ENCODE measurements around the gene RAB20. TPM values are rescaled to one million over a fixed set of nuclear protein-coding genes. Genes with fewer than 3 reads are reported as not detected.

The RAB20 gene
- total RNA-seq, 1 donor from 2014 or later = 0.77 TPM

- Mint-ChIP-seq H3K27me3 (ENCODE audit: low read depth) (peaks cover 27% of the 10 kb centered on the region), H3K36me3 (ENCODE audit: low read depth) (no peaks in the 10 kb centered on the region), H3K9me3 (no peaks in the 10 kb centered on the region), H3K4me1 (peaks cover 22% of the 10 kb centered on the region), H3K27ac (ENCODE audit: unreplicated experiment) (no peak overlapping the region), H3K4me3 (no peak overlapping the region)
- TF ChIP-seq CTCF (conservative IDR thresholded peaks at IDR 0.05) = no peak
- no peak for DNase-seq (ENCODE audit: low read depth, low spot score)
These were observed 35.9 kb downstream of the RAB20 start for GRCh38 chr13:110525328-110526319.

GRCh38 chr13:110524541-110525257, 36.8 kb downstream of the RAB20 start:
- TF ChIP-seq CTCF (conservative IDR thresholded peaks at IDR 0.05) = no peak
- Mint-ChIP-seq H3K4me1 (peaks cover 20% of the 10 kb centered on the region), H3K9me3 (no peaks in the 10 kb centered on the region), H3K27me3 (ENCODE audit: low read depth) (peaks cover 27% of the 10 kb centered on the region), H3K4me3 (no peak overlapping the region), H3K27ac (ENCODE audit: unreplicated experiment) (peak overlapping the region; percentile 27), H3K36me3 (ENCODE audit: low read depth) (no peaks in the 10 kb centered on the region)
- DNase-seq (ENCODE audit: low read depth, low spot score) = no peak

GRCh38 chr13:110523838-110524540, 37.5 kb downstream of the RAB20 start:
- H3K36me3 Mint-ChIP-seq (ENCODE audit: low read depth) = no peaks in the 10 kb centered on the region
- peaks cover 27% of the 10 kb centered on the region for H3K27me3 Mint-ChIP-seq (ENCODE audit: low read depth)
- H3K4me3 Mint-ChIP-seq = no peak overlapping the region
- no peak for TF ChIP-seq CTCF (conservative IDR thresholded peaks at IDR 0.05)
- no peaks in the 10 kb centered on the region for H3K9me3 Mint-ChIP-seq
- DNase-seq (ENCODE audit: low read depth, low spot score) = no peak
- peak overlapping the region; percentile 50 for H3K27ac Mint-ChIP-seq (ENCODE audit: unreplicated experiment)
- peaks cover 13% of the 10 kb centered on the region for H3K4me1 Mint-ChIP-seq

GRCh38 chr13:110523180-110523579, 38.3 kb downstream of the RAB20 start:
- no peak overlapping the region for H3K27ac Mint-ChIP-seq (ENCODE audit: unreplicated experiment)

More at GRCh38 chr13:110523180-110523579, 38.3 kb downstream of the RAB20 start:
- peaks cover 5% of the 10 kb centered on the region for H3K4me1 Mint-ChIP-seq
- no peaks in the 10 kb centered on the region for H3K36me3 Mint-ChIP-seq (ENCODE audit: low read depth)
- H3K27me3 Mint-ChIP-seq (ENCODE audit: low read depth) = peaks cover 27% of the 10 kb centered on the region
- H3K9me3 Mint-ChIP-seq = no peaks in the 10 kb centered on the region
- no peak for DNase-seq (ENCODE audit: low read depth, low spot score)
- no peak for TF ChIP-seq CTCF (conservative IDR thresholded peaks at IDR 0.05)
- H3K4me3 Mint-ChIP-seq = no peak overlapping the region
